DMS 273 treated with DMSO at 0.1 percent for 48 hours (cell line): ENCODE data around the gene MMAB.
"Not testable (repeated sequence)": the region's sequence is repeated elsewhere in the genome, so short reads cannot be mapped to it uniquely, and the experiment has no call there.

Source experiments
- DNase-seq: peaks from one replicate; lab custom pipeline; 2025; lab: John Stamatoyannopoulos, UW

MMAB gene

DNA sequence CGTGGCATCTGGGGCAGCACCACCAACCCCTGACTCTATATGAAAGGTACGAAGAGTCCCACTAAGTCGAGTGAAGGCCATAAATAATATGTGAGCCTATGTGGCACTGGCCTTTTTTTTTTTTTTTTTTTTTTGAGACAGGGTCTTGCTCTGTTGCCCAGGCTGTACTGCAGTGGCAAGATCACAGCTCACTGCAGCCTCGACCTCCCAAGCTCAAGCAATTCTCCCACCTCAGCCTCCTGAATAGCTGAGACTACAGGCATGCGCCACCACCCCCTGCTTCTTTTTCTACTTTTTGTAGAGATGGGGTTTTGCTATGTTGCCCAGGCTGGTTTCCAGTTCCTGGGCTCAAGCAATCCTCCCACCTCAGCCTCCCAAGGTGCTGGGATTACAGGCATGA lies 28.8 kb upstream of the MMAB start:
- DNase-seq: not testable (repeated sequence)

- DNase-seq: no peak
Observed at GRCh38 chr12:109601557-109601956, 28.3 kb upstream of the MMAB start.

DNA sequence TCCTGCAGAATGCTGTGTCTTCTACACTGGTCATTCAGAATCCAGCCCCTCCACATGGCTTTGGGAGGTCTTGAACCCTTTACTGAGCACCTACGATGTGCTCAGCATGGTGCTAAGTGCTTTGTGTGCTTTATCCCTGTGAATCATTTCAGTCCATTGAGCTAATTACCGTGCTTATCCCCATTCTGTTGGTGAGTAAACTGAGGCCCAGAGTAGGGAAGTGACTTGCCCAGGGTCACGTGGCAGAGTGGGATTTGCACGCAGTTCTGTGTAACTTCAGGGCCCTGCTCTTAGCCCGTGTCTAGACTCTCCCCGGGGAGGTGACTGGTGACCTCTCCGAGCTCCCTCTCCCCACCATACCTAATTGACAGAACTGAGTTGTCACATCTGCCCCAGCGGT lies 27.7 kb upstream of the MMAB start:
- no peak for DNase-seq

- no peak for DNase-seq
Observed at GRCh38 chr12:109600481-109600880, 27.2 kb upstream of the MMAB start.

DNA sequence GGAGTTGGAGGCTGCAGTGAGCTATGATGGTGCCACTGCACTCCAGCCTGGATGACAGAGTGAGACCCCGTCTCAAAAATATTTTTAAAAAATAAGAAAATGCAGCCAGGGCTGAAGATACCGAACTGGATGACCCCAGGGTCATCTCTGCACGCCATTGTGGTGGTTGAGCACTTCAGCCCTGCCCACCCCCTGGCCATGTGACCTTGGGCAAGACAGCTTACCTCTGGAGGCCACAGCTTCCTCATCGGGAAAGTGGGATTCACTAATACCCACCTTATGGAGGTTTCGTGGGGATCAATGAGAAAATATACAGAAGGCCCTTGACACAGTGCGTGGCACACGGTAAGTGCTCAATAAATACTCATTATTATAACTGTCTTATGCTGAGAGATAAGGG lies 25.8 kb upstream of the MMAB start:
- DNase-seq: no peak

- no peak for DNase-seq
Observed at GRCh38 chr12:109598428-109598854, 25.1 kb upstream of the MMAB start.

DNA sequence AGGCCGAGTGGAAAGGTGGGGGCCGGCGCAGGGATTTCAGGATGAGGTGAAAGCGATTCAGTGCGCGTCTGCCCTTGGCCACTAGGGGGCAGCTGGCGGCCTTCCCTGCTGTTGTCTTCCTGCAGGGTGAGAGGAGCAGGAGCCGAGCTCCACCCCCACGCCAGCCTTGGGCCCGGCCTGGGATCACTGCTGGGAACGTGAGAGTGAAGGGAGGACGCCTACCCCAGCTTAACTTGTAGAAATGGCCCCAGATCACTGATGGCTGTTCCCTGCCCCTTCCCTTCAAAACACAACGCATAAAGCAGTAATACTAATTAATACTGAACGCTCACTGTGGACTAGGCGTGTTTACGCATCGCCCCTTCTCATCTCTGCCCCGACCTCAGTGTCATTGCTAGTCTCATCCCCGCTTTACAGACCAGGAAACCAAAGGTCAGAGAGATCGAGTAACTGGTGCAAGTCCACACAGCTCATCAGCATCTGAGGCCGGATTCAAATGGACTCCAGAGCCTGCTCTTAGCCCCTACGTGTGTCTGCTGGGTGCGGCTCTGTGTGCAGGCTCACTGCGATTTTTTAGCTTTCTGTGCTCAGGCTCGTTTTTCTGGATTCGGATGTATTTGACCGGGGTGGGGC lies 24.6 kb upstream of the MMAB start:
- DNase-seq: peak; percentile 47

GRCh38 chr12:109597414-109597794 lies 24.1 kb upstream of the MMAB start:
- DNase-seq: no peak

GRCh38 chr12:109596418-109597244 lies 23.3 kb upstream of the MMAB start:
- DNase-seq: no peak

DNA sequence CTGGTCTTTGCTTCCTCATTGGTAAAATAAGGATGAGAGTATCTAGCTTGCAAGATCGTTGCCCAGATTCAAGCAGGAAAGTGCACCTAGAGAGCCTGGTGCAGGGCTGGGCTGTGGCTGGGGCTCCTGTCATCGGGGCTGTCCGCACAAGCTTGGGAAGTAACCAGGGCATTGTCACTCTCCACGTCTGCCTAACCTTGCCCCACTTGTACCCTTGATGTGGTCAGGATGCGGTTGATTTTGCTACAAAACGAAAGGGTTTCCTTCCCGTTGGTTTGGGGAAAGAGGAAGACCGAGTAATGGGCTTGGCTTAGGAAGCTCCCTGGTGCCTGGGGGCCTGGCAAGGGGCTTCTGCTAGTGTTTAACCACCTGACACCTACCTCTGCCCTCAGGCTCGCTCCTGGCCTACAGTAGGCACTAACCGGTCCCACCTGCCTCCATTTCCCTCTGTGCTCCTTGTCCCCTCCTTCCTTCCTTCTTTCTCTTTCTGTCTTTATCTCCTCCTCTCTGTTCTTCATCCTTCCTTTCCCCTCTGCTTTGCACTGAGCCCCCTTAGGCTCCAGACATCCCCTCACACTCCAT lies 22.1 kb upstream of the MMAB start:
- no peak for DNase-seq

- no peak for DNase-seq
Observed at GRCh38 chr12:109594556-109595317, 21.4 kb upstream of the MMAB start.

GRCh38 chr12:109592905-109593272 lies 19.6 kb upstream of the MMAB start:
- DNase-seq: no peak

- no peak for DNase-seq
Observed at GRCh38 chr12:109592195-109592904, 19.0 kb upstream of the MMAB start.

DNA sequence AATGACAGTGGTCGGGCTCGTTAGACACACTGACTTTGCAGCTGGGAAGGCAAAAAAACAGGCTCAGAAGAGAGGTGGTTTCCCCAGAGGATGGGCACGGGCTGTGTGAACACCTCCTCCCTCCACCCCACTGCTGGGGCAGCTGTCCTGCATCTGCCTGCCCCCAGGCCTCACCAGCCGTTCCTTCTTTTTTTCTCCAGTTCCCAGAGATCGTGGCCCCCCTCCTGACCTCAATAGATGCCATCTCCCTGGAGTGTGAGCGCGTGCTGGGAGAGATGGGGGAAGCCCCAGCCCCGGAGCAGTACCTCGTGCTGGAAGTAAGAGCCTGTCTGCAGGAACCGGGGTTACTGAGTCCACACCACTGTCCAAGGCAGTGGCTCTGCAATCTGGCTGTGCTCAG lies 17.7 kb upstream of the MMAB start:
- DNase-seq: no peak

DNA sequence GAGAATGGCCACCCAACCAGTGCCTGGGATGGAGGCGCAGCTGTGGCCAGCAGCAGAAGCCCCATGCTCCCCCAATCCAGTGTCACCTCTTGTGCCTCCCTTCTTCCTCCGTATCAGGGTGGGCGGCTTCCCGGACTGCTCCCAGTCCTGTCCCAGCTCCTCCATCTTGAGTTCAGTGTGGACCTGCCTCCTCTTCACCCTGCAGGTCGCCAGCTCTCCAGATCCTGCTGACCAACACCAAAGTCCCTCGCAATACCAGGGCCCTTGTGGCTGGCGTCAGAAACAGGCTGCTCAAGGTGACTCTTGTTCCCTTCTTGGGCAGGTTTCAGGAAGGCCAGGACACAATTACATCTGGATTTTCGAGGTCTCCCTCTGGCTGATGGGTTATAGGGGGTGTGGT lies 17.3 kb upstream of the MMAB start:
- no peak for DNase-seq

DNA sequence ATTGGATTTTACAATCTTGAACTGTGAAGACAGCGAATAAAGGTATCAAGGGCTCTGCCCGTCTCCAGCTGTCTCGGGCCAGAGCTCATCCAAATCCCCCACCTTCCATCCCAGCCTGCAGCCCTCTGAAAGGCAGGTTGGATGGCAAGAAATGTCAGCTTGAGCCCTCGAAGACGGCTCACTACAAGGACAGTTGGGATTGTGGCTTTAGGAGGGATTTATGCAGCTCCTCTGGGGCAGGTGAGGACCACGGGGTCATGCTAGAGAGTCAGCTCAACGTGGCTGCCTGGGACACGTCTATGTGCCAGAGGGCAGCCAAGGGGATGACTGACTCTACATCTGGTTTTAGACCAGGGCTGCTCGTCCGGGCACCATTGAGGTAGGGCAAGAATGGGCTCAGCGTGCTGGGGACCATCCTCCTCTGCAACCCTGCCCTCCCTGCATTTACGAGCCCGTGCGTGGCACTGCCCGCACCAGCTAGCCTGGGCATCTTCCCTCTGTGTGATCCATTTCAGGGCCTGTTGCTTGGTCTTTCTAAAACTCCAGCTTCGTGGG lies 16.5 kb upstream of the MMAB start:
- no peak for DNase-seq

DNA sequence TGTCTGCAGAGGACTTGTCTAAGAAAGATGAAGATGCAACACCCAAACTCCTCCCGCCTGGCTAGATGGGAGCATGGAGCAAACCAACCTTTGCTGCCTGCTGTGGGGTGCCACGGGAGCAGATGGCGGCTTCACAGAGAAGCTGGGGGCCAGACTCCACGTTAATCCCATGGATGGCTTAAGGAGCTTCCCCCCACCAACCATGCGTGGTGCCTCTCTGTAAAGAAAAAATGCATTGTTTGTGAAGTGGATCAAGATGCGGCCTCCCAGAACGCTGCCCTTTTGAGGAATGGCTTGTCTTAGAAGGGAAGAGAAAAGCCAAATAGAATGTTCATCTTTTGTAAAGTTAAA lies 15.9 kb upstream of the MMAB start:
- DNase-seq: no peak

- no peak for DNase-seq
Observed at GRCh38 chr12:109588461-109589239, 15.3 kb upstream of the MMAB start.

DNA sequence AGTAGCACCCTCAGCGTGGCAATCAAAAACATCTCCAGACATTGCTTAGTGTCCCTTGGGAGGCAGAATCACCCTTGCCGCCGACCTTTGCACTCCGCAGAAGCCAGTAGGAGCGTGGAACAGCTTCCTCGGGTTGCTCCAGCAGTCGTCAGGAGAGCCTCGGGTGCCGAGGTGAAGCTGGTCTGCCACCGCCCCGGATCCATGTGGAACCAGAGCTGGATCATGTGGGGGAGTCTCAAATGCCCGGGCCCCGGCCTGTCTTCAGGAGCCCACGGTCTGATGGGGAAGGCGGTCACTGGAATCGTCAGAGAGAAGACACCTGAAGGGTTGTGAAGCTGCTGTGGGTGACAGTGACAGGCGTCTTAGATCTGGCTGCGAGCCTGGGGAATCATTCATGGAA lies 14.6 kb upstream of the MMAB start:
- no peak for DNase-seq

DNA sequence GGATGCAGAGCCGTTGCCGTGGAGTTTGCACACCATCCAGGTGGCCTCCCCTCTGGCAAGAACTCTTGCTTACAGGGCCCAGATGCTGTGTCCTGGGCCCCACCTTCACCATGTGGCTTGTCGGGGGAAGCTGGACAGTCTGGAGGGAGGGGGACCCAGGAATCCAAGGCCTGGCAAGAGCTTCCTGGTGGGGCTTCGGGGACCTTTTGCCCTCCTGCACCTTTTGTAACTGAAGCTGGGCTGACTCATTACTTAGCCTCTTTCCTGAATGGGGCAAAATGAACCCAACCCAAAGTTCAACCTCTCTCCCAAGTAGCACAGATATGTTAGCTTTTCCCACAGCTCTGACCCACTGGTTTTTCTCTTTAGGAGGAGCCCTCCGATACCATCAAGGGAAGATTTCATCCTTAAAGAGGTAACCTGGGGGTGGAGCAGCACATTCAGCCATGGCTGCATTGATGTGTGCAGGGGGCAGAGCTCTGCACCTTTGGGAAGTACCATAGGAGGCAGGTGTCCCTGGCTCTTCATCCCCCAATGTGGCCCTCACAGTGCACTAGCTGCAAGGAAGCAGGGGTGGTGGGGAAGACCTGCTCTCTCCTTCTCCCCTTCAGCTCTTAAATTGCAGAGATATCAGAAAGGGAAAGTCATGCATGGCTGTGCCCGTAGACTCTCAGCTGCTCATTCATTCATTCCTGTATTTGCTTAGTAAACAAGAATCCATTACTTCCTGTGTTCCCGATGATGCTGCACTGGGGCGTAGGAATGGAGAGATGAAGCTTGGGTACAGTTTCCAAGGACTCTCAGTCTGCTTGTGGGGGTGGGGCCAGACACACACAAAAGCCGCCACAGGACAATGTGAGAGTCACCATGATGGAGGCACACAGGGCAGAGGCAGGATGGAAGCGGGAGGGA lies 13.3 kb upstream of the MMAB start:
- DNase-seq: no peak
